Left colon (tissue), 2 donors: ENCODE results near the gene SKIC3. TPM values are rescaled to one million over a fixed set of nuclear protein-coding genes. Genes with fewer than 3 reads are reported as not detected.

ENCODE experiments used
- ATAC-seq: fragments of 200-7000 bp; cut with Tn5 transposase; one replicate; pipeline ENCODE4 v1.9.1; 2020; ENCODE audit warnings: mild to moderate bottlenecking, moderate library complexity
- DNase-seq, 2 donors: peaks; one replicate each; pipeline ENCODE4 v3.0.0-alpha.2; 2020
- intact Hi-C, 2 donors: fragments of 100-400 bp; cut with DNase I in 1 of 2; cut with micrococcal nuclease in 1 of 2; formaldehyde crosslinking; loops; one replicate each; pipeline versions ENCODE4 v1.11.2 to v1.14.0; 2022; cut with DNase I, micrococcal nuclease
- long read RNA-seq: library from polyadenylated mRNA; unstranded; transcript quantifications from one replicate; pipeline ENCODE4 v2.0.0, GENCODE V29; 2021
- total RNA-seq, 2 donors: library from RNA; stranded (reverse); fragmentation: NEBNext Ultra II Directional; extraction: Animal tissue kit (Norgen Biotek cat#: 25700); gene quantifications; one replicate each; pipeline ENCODE4 v1.2.1, GENCODE V29; 2021
- donor health status: DM: no; HTN: no; CAD: no.
- donor health status: DM: yes; HTN: yes; CAD: no.

Gene SKIC3
- 10 to 100 TPM; 50.3 to 57.2 TPM for total RNA-seq
- long read RNA-seq, full-length matches to known transcripts: 3 of 18 reads
- long read RNA-seq, partial matches to known transcripts: 14 of 18 reads
- long read RNA-seq, other reads (novel, unspliced or antisense): 1 of 18 reads

DNA sequence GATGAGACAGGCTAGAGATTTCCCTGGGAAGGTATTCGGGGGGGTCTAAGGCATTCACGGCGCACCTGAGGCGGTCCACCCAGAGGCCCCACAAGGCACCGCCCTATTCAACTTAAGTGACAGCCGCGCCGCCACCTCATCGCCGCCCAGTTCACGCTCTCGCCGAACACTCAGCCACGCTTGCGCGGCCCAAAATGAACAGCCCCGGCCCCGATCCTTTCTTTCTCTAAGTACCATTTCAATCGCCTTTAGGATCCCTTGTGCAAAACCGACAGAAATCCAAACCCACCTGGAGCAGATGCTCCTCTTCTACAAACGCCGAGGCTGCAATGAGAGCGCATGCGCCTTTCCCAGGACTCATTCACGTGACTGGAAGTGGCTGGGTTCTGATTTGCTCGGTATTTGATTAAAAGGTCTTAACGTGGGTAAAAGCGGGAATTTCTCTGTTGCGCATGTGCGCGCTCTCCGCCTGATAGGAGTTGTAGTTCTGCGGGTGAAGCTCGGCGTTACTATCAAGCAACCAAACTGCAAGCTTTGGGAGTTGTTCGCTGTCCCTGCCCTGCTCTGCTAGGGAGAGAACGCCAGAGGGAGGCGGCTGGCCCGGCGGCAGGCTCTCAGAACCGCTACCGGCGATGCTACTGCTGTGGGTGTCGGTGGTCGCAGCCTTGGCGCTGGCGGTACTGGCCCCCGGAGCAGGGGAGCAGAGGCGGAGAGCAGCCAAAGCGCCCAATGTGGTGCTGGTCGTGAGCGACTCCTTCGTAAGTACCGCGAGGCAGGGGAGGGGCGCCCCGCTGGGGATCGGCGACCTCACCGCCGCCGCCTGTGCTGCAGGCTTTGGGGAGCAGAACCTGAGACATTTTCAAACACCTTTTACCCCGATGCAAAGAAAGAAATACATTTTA, at the start of gene SKIC3, which contains the start of gene ARSK:
Gene SKIC3 (minus strand): TSS at position 331 of the 902 bp plus-strand sequence. CDS start 7,827 bp downstream, outside the sequence.
Gene ARSK (plus strand): TSS at position 455 of the 902 bp plus-strand sequence. CDS start 178 bp downstream, at position 633.
- intact Hi-C loops: no loop called here
- ATAC-seq: peak; percentile 93
- DNase-seq: peak; percentile 94 to 95

DNA sequence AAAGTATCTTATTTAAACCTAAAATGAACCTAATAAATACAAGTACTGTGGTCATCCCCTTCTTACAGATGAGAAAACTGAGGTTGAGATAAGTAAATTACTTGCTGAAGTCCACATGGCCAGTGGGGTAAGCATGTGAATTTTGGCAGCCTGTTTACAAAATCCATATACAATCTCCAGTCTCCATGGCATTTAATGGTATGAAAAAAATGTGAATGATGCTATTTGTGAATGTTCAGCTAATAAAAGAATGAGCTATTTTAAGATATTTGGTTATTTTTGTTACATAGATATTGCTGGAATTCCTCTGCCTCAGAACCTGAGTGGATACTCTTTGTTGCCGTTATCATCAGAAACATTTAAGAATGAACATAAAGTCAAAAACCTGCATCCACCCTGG, 45.8 kb upstream of the SKIC3 start:
- no peak for DNase-seq
- intact Hi-C loops: no loop called here
- no peak for ATAC-seq

DNA sequence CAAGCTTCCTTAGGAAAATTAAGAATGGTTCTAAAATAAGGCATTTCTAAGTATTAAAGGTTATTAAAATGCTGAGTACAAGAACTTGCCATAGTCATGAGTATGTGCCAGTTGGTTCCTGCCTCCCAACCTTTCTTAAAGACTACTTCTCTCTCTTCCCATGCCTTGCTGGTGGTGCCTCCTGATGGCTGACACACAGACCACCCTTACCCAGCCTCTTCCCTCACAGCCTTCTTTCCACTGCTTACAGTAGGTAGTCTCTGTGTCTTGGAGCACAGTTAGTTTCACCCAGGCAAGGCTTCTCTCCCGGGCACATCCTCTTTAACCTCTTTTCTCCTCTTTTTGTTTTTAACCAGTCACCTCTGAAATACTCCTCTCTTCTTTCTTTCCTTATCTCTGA, 44.5 kb upstream of the SKIC3 start:
- ATAC-seq: no peak
- no peak for DNase-seq
- intact Hi-C loops: no loop called here

DNA sequence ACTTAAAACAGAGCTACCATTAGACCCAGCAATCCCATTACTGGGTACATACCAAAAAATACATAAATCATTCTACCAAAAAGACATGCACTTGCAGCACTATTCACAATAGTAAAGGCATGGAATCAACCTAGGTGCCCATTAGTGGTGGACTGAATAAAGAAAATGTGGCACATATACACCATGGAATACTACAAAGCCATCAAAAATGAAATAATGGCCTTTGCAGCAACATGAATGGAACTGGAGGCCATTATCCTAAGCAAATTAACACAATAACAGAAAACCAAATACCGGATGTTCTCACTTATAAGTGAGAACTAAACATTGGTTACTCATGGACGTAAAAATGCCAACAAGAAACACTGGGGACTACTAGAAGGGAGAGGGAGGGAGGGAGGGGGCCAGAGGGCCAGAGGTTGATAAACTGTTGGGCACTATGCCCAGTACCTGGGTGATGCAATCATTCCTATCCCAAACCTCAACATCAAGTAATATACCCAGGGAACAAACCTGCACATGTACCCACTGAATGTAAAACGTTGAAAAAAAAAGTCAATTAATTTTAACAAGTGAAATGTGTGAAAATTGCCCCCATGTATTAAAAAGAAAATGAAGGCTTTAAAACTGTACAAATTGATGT, 40.6 kb upstream of the SKIC3 start:
- ATAC-seq: no peak
- intact Hi-C loops: no loop called here
- no peak for DNase-seq

DNA sequence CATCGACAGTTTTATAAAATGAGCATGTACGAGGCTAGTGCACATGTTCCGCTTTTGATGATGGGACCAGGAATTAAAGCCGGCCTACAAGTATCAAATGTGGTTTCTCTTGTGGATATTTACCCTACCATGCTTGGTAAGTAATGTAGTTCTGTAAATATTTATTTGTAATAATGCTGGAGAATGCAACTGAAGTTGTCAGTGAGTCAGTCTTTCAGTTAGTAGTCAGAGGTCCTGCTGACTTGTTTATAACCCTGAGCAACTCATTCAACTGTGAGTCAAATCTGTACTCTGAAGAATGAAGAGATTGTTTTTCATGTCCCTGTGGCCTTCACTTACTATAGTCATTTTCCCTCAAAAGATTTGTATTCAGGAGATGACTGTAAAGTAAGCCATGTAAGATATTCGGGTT, 36.7 kb upstream of the SKIC3 start:
- intact Hi-C loops: no loop called here
- no peak for DNase-seq
- no peak for ATAC-seq

DNA sequence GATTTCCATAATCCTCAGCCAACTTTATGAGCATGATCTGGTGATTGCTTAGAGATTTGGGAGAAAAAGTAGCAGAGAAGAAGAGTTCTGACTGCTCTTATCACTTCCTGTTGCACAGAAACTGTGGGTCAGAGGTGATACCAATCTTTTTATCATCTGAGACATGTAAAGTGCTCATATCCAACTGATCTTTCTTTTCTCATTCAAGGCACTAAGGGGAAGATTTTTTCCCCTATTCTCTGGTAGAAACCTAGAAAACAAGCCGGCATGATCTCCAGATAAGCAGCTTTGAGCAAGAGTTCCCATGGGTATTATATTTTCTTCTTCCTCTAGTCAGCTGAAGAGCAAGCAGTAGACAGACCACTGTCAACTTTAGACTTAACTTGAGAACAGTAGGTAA, 36.1 kb upstream of the SKIC3 start:
- DNase-seq (no peak), ATAC-seq (no peak)
- intact Hi-C loops: no loop called here

DNA sequence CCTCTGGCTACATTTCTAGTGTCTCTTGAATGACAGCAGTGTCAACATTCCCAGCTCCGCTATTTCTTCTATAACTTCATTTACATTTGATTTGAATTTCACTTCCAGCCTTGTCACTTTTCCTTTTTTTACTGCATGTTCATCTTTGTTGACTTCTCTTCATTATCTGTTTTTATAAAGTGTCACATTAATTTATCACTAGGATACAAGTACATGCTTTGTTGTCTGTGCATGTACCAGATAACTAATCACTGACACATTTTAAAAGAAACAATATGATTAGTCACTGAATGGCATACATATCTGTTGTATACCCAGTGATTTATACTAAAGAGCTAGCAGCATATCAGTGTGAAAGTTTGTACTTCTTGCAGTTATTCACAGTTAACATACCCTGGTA, 29.2 kb upstream of the SKIC3 start:
- ATAC-seq (no peak), DNase-seq (no peak)
- intact Hi-C loops: no loop called here

DNA sequence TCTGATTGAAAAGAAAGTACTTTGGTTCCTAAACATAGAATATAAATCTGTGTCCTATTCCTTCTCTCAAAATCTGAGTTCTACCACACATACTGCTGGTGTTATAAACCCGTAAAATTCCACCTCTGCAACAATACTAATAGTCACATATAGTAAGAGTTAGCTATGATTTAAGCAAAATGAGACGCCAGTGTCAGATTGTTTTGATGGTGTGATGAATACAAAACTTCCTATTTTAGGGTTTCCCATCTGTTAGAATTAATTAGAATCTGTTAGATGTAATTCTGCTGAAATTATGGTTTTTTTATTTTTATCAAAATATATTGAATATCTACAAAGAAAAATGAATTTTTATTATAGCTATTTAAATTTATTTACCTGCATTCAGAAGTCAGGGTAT, 26.8 kb upstream of the SKIC3 start:
- intact Hi-C loops: no loop called here
- DNase-seq: no peak
- no peak for ATAC-seq

DNA sequence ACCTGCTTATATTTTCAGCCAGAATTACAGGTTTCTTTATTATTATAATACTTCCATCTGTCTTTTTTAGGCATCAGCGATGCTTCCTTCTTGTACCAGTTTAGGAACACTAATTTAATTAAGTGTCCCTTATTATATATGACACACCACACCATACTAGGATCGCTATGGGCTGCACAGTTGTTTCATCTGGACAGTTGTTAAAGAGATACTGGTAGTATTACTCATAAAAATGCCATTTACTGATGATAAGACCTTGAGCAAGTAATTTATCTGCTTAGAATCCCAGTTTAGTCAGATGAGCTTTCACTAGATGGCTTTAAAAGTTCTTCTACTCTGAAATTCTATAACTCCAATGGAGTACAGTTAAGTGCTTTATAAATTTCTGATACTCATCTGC, 17.2 kb upstream of the SKIC3 start:
- ATAC-seq (no peak), DNase-seq (no peak)
- intact Hi-C loops: no loop called here

DNA sequence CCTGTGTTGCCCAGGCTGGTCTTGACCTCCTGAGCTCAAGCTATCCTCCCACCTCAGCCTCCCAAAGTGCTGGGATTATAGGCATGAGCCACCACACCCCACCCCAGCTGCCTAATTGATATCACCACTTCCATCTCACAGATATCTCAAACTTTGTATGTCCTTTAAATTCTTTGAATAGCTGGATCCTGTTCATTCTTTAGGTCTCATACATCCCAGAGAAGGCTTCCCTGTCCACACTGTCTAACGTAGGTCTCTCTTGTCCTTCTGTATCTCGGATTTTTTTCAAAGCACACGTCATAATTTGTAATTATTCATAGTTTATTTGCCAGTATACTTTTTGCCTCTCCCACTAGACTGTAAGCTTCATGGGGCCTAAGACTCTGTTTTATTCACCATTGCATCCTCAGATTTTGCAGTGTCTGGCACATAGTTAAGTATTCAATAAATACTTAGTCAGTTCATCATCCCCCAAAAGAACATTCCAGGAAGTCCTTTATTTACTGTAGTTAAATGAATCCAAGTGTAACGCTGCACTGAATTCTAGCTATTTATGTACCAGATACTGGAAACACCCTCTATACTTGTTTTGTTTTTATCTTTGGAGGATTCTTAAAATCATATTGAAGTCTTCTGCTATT, 10.6 kb upstream of the SKIC3 start:
- ATAC-seq (no peak), DNase-seq (no peak)
- intact Hi-C loops: no loop called here

DNA sequence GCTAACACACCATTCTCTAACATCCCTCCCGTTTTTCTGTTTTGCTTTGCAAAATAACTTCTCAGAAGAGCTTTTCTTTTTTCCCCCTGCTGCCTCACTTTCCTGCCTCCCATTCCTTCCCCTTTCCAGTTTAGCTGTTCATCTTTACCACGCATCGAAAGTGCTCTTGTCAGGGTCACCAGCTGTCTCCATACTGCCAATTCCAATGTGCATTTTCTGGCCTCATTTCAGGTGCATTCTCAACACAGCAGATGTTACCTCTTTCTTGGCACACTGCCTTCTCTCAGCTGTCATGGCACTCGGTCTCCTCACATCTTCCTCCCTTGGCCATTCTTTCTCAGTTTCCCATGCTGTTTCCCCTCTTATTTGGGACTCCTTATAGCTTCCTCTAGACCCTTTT, 9.7 kb upstream of the SKIC3 start:
- DNase-seq (no peak), ATAC-seq (no peak)
- intact Hi-C loops: no loop called here

DNA sequence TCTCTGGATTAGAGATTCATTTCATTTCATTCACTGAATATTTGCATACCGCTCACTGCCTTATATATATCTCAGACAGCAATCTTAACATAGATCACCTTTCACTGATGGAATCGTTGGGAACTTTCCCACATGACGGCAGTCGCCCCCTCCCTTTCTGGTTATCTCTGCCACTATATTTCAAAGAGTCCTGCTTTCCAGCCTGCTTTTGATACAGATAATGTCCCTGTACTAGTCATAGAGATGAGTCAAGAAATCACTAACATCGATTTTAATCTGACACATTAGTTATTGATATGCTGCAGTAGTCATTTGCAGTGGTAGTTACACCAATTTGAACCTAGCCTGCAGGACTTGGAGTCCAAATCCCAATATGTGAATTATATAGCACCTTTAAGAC, 8.6 kb upstream of the SKIC3 start:
- intact Hi-C loops: no loop called here
- ATAC-seq (no peak), DNase-seq (no peak)

DNA sequence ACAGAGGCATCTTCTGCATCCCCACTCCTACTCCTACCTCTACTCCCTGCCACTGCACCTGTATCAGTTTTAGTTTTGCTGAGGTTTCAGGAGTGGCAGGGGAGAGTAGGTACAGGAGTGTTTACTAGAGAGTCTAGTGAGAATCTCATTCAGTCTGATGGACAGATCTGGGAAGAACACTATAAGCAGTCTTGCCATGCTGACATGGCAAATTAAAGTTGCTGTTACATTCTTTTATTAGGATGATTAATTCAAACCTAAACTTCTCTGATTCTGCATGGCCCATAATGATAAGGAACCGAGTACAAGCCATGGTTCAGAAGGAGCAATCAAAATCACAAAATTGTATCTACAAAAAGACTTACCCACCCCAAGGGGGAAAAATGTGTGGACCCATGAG, 7.5 kb upstream of the SKIC3 start:
- DNase-seq (no peak), ATAC-seq (no peak)
- intact Hi-C loops: no loop called here

DNA sequence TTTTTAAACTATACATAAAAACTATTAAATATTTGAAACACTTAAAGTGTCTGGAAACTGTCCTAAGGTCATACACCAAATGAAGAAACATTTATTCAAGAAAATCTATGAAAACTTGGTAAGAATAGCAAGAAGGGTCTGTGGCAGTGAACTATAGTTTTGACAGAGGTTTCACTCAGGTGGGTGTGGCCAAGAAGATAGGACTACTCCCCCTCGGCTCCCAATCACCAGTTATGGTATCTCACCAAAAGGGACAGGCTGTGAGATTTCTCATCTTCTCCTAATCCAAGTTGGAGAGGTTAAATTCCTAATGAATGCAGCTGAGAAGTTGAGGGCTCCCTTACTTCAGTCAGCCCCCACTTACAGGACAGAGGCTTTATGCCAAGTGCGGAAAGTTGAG, 3.1 kb upstream of the SKIC3 start:
- intact Hi-C loops: no loop called here
- ATAC-seq (no peak), DNase-seq (no peak)

DNA sequence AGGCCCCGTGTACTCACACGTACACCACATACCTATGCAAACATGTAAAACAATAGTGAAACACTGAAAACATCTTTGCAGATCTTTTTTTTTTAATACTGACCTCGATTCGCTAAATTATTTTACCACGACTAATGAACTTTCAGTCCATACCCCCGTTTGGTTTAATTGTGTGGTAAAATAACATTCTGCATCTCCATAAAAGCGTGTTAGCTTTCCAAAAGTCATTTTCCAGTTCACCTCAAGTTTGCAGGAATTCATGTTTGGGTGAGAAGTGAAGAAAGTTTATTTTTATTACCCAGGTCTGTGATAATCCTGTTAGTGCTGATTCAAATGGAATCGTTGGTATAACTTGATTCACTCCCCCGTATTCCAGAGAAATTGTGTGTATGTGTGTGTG, 776 bp upstream of the SKIC3 start:
- intact Hi-C loops: no loop called here
- DNase-seq (no peak), ATAC-seq (no peak)

DNA sequence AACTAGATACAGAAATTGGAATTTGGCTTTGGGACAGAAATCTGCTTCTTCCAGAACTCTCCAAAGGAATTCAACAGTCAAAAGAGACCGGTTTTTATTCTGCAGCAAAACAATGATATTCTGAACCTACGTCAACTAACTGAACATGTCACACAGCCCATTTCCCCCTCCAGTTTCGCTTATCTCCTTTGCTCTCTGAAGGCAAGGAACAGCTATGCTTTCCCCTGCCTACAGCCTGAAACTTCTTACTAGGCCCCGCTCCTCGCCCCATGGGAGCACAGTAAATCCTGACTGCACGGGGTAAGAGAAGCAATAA, 488 bp downstream of the SKIC3 start:
- ATAC-seq (peak; percentile 46), DNase-seq (no peak)
- intact Hi-C loops: no loop called here

DNA sequence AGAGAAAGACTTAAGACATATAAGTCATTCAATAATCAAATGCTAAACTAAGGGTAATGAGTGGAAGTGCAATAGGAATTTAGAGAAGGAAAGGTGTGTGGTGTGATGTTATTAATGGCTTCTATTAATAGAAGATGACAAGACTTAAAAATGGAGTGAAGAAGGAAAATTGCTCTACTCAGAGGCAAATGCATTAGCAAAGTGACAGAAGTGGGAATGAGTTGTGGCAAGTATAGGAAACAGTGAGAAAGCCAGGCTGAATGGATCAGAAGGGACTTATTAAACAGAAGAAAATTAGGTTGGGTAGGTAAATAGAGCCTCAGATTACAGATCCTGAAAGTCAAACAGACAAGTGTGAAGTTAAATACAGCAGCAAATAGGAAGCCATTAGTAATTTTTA, 5.7 kb downstream of the SKIC3 start:
- no peak for ATAC-seq

DNA sequence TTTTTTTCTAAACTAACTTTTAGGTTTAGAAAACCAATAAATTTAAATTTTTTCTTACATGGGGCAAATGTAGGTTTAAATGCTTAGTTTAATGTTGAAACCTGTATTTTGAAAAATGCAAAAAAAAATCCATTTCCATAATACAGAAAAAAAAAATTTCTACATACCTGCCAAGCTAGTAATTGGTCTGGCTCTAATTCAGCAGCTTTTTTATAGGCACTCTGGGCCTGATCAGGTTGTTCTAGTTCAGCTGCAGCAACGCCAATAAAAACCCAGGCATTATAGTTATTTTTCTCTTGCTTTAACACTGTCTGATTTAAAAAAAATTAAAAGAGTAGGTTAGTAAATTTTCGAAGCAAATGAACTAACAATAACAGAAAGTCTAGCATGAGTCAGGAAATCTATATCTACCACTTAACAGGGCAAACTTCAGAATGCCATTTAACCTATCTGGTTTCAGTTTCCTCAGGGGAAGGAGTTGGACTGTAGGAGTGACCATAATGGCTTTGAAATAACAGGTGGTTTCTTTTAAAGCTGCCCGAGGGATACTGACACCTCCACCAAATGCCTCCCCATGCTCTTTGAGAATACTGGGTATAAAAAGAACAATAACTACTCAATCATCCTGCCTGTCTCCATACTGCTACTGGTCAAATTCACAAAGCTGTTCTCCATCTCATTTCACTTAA, 11.6 kb downstream of the SKIC3 start:
- ATAC-seq: peak; percentile 82
- intact Hi-C loops: no loop called here
- no peak for DNase-seq

More for the DNA sequence above, 5.7 kb downstream of the SKIC3 start:
- DNase-seq: no peak
- intact Hi-C loops: no loop called here

DNA sequence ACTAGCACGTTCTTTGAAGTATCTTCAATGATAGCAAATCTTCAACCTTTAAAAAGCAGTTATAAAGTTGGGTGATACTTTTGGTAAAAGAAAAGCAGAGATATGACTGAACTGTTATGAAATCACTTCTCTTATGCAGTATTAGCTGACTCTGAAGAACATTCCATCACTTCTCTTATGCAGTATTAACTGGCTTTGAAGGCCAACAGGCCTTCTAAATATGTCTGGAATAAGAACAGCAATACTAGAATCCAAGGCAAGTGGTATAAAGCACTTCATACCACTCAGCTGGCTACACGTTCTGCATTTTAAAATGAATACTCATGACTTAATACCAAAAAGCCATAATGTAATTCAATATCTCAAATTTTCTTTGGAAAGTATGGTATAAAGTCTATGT, 17.3 kb downstream of the SKIC3 start:
- intact Hi-C loops: no loop called here
- DNase-seq: no peak
- no peak for ATAC-seq
